ENCODE results near the gene RANBP10.

DNA sequence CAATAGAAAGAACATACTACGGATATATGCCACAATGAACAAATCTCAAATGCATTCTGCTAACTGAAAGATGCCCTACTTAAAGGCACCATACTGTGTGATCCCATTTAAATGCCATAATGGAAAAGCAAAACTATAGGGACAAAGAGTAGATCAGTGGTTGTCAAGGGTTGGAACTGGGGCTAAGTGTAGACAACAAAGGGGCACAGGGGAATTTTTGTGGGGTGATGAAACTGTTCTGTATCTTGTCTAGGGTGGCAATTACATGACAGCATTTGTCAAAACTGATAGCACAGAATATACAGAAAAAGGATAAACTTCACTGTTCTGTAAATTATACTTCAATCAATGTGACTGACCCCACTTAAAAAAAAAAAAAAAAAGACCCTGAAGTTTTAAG is 104.9 kb downstream of the RANBP10 start:
- TF ChIP-seq, protein P1, sequence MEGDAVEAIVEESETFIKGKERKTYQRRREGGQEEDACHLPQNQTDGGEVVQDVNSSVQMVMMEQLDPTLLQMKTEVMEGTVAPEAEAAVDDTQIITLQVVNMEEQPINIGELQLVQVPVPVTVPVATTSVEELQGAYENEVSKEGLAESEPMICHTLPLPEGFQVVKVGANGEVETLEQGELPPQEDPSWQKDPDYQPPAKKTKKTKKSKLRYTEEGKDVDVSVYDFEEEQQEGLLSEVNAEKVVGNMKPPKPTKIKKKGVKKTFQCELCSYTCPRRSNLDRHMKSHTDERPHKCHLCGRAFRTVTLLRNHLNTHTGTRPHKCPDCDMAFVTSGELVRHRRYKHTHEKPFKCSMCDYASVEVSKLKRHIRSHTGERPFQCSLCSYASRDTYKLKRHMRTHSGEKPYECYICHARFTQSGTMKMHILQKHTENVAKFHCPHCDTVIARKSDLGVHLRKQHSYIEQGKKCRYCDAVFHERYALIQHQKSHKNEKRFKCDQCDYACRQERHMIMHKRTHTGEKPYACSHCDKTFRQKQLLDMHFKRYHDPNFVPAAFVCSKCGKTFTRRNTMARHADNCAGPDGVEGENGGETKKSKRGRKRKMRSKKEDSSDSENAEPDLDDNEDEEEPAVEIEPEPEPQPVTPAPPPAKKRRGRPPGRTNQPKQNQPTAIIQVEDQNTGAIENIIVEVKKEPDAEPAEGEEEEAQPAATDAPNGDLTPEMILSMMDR (IDR thresholded peaks at IDR 0.05), result no peak
- TF ChIP-seq POLR2A (IDR thresholded peaks at IDR 0.05), result no peak

Data from esophagus squamous epithelium (tissue), 4 donors.